Mononuclear cell (primary cell): ENCODE data around the gene FAM89B. TPM values are rescaled to one million over a fixed set of nuclear protein-coding genes. Genes with fewer than 3 reads are reported as not detected.

Source experiments
- H3K27me3 ChIP-seq: 2 replicates; pipeline ENCODE4 v1.6.0; 2011; ENCODE audit warnings: low read length, control low read depth; ENCODE audit not compliant: insufficient read depth
- H3K4me1 ChIP-seq: 2 replicates; pipeline ENCODE4 v1.5.1; 2011; ENCODE audit warnings: mild to moderate bottlenecking, low read length, control low read depth; ENCODE audit not compliant: insufficient read depth
- H3K4me3 ChIP-seq: 2 replicates; pipeline ENCODE4 v1.5.1; 2011; ENCODE audit warnings: mild to moderate bottlenecking, low read length, moderate library complexity
- H3K9me3 ChIP-seq: 2 replicates; pipeline ENCODE4 v1.5.1; 2011; ENCODE audit warnings: low read depth, mild to moderate bottlenecking, control low read depth, low read length
- total RNA-seq: library from RNA; depleted of rRNA; stranded (reverse); fragments of >200 nt; gene quantifications from one replicate; pipeline ENCODE4 v1.2.3, GENCODE V29; 2012

Gene FAM89B
- total RNA-seq, 1 donor: 18.1 TPM

DNA sequence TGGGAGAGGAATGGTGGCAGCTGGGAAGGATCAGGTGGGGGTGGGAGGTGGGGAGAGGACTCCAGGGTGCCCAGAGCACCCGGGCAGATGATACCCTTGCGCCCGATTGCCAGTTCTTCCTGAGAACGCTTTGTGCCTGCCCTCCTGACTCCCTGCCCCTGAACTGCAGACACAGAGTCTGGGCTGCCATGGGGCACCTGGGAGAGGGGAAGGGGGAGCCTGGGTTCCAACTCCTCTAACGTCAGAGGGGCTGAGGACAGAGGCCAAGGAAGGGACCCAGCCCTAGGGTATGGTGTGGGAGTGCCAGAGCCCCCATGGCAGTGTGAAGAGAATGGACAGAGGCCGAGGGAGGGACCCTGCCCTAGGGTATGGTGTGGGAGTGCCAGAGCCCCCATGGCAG, 24.2 kb downstream of the FAM89B start:
- no peaks in the 10 kb centered on the region for H3K27me3 ChIP-seq
- H3K9me3 ChIP-seq: no peaks in the 10 kb centered on the region
- H3K4me3 ChIP-seq: no peak overlapping the region
- H3K4me1 ChIP-seq: peaks cover 15% of the 10 kb centered on the region

DNA sequence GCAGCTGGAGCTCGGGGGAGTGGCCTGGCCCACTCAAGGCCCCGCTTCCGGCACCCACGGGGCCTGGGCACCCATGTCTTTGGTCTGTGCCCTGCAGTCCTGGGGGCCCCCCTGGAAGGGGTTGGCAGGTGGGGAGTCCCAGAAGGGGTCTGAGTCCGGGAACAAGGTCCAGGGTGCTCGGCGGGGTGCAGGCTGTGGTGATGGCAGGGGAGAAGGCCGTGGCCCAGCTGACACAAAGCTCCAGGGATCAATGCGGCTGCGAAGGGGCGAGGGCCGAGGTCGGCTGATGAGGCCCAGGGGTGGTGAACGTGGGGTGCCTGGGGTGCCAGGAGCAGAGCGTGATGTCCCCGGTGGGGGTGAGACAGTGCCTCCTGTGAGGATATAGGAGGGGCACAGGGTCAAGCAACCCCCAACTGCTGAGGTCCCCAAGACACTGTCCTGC, 25.9 kb downstream of the FAM89B start:
- no peaks in the 10 kb centered on the region for H3K27me3 ChIP-seq
- peaks cover 18% of the 10 kb centered on the region for H3K4me1 ChIP-seq
- H3K4me3 ChIP-seq: no peak overlapping the region
- no peaks in the 10 kb centered on the region for H3K9me3 ChIP-seq

DNA sequence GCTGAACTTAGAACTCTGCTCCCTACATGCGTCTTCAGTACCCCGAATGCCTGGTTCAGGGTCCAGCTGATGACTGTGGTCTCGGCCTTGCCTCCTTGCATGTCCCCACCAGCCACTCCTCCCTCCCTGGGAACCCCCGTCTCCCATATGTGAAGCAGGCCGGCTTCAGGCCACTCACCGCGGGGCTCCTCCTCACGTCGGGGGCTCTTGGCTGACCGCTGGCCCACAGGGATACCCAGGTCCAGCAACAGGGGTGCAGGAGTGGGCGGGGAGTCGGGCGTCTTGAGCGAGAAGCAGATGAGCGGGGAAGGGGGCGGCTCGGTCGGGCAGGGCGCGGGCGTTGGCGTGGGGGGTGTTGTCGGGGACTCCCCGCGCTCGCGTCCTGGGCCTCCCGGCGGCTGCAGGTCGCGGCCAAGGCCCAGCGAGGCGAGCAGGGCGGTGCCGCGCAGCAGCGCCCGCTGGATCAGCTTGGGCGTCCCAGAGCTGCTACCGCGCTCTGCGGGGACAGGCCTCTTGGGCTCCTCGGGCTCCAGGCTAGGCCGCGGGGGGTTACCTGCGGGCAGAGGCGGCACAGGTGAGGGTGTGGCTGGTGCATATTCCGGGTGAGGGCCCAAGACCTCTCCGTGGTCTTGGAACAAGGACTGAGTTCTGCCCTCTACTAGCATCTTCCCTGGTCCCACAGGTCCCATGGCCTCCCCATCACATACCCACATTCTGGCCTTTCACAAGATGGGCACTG, 27.0 kb downstream of the FAM89B start:
- no peak overlapping the region for H3K4me3 ChIP-seq
- H3K27me3 ChIP-seq: no peaks in the 10 kb centered on the region
- H3K4me1 ChIP-seq: peaks cover 19% of the 10 kb centered on the region
- H3K9me3 ChIP-seq: no peaks in the 10 kb centered on the region

DNA sequence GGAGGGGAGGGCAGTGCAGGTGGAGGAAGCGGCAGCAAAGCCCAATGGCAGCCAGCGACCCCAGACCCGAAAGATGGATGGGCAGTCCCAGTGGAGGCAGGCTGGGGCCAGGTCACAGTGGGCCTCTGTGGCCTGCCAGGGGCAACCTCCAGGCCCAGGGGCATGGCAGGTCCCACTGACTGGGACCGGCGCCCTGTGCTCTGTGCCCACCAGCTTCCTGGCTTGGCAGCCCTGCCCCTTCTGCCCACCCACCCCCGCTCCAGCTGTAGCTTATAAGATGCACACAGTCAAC, 27.6 kb downstream of the FAM89B start:
- Histone ChIP-seq H3K27me3 (no peaks in the 10 kb centered on the region), H3K9me3 (no peaks in the 10 kb centered on the region), H3K4me3 (no peak overlapping the region), H3K4me1 (peaks cover 16% of the 10 kb centered on the region)

DNA sequence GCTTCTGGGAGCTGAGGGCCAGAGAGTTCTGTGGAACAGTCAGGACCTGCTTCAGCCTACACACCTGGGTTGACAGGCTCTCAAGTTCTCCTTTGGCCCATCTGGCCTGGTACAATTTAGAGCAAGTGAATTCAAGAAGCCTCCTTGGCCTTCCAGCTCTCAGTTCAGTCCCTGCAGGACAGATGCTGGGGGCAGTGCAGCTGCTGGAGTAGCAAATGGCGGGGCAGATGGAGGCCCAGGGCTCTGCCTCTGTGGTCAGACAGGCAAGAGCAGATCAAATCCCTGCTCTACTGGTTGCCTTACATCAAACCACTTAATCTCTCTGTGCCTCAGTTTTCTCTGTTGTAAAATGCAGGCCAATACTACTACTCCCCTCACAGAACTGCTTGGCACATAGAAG, 31.9 kb downstream of the FAM89B start:
- H3K4me1 ChIP-seq: peaks cover 6% of the 10 kb centered on the region
- H3K9me3 ChIP-seq: no peaks in the 10 kb centered on the region

DNA sequence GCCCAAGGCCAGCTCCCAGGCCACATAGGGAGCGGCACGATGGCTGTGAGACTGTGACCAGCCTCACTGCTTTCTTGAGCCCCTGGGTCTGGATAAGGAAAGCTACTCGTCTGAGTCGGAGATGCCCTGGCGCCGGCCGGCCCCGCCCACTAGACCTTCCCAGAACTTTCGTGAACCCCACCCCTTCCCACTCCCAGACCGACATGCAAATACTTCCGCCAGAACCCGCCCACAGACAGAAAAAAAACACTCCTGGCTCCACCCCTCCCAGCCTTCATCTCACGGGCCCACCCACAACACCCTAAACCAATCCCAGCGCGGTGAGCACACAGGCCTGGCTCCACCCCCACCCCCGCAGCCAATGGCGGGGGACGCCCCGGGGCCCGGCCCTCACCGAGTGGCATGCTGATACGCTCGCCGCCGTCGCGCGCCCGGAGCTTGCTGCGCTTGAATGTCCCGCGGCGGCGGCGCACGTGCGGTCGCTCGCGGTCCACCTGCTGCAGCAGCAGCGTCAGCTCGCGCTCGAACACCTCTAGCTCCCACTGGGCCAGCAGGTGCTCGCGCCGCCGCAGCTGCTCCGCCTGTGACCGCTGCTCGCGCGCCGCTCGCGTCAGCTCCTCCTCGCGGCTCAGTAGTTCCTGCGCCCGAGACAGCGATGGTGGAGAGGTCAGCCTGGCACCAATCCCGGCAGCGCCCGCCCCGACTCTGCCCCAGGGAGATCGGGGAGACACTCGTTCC, 34.7 kb downstream of the FAM89B start:
- no peaks in the 10 kb centered on the region for H3K9me3 ChIP-seq
- peaks cover 34% of the 10 kb centered on the region for H3K4me1 ChIP-seq
- no peak overlapping the region for H3K4me3 ChIP-seq
- no peaks in the 10 kb centered on the region for H3K27me3 ChIP-seq

More for the DNA sequence above, 31.9 kb downstream of the FAM89B start:
- H3K27me3 ChIP-seq: no peaks in the 10 kb centered on the region
- H3K4me3 ChIP-seq: no peak overlapping the region

DNA sequence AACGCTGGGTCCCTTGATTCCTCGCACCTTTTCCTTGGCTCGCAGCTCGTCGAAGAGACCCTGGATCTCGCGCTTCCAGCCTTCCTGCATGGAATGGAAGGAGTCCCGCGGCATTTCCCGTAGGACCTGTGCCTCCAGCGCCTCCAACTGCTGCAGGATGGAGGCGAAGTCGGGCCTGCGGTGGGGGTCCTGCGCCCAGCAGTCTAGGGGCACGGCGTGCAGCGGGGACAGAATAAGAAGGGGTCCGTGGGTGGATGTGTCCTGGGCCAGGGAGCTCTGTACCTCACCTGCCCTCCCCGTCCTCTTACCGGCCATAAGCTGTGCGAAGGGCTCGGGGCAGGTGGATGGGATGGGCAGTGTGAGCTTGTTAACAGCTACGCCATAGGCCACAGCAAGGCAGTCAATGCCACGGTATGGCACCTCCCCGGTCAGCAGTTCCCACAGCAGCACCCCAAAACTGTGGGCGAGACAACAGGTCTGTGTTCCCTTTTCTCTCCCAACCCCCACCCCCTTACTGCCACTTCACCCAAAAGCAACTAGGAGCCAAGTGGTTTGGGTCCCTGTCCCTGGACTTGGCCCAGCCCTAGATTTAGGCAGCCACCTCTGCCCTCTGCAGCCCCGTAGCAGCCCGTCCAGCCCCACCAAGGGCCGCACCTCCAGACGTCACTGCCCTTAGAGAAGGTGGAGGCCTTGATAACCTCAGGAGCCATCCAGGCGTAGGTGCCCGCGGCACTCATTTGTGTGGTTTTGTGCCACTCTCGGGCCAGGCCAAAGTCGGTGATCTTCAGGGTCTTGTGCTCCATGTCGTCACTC, 35.5 kb downstream of the FAM89B start:
- peaks cover 41% of the 10 kb centered on the region for H3K4me1 ChIP-seq
- no peaks in the 10 kb centered on the region for H3K27me3 ChIP-seq
- H3K4me3 ChIP-seq: no peak overlapping the region
- no peaks in the 10 kb centered on the region for H3K9me3 ChIP-seq

DNA sequence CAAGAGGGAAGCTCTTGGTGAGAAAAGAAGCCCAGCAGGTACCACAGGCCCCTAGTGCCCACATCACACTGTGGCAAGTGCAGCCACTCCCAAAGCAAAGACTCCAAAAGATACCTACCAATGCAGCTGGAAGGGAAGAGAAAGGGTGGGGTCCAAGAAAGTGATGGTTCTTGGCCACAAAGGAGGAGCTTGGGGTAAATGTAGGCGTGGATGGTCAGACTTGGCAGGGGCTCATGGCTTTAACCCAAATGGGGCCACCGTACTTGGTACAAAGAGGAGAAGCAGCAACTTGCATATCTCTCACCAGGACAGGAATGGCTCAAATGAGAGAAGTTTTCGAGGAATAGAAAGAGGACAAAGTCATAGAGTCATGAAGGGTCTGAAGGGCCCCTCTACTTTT, 36.9 kb downstream of the FAM89B start:
- Histone ChIP-seq H3K9me3 (no peaks in the 10 kb centered on the region), H3K4me3 (no peak overlapping the region), H3K4me1 (peaks cover 42% of the 10 kb centered on the region), H3K27me3 (no peaks in the 10 kb centered on the region)

DNA sequence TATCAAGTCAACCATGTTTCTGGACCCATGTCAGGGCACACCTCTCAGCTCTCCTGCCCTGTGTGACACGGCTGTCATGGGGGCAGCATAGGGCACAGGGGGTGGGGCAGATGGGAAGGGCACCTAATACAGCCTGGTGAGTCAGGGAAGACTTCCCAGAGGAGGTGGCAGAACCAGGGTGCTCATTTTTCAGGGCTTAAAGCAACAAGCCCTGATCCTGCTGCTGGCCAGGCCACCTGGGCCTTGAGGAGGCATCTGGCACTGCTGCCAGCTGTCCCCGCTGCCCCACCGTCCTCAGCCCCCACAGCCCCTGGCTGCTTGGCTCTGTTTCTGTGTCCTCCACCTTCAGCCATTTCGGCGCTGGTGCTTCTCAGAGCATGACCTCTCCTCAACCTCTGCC, 37.3 kb downstream of the FAM89B start:
- H3K4me3 ChIP-seq: no peak overlapping the region
- H3K4me1 ChIP-seq: peaks cover 42% of the 10 kb centered on the region
- H3K27me3 ChIP-seq: no peaks in the 10 kb centered on the region
- H3K9me3 ChIP-seq: no peaks in the 10 kb centered on the region

DNA sequence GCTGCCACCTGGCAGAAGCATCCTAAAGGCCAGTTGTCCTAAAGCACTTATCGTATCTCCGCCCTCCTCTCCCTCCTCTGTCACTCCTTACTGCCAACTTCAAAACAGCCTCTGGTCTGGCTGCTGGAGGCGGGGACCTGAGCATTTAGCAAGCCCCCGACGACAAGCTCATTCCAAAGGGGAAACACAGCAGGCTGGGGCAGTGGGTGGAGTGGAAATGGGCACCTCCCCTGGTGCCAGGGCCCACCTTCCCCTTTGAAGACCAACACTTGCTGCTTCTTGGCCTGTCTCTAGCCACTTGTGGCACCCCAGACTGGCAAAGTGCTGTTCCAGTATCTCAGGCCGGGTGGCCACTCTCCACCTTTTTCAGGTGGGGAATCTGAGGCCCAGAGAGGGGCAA, 38.1 kb downstream of the FAM89B start:
- Histone ChIP-seq H3K9me3 (no peaks in the 10 kb centered on the region), H3K4me3 (peak overlapping the region; percentile 92)

DNA sequence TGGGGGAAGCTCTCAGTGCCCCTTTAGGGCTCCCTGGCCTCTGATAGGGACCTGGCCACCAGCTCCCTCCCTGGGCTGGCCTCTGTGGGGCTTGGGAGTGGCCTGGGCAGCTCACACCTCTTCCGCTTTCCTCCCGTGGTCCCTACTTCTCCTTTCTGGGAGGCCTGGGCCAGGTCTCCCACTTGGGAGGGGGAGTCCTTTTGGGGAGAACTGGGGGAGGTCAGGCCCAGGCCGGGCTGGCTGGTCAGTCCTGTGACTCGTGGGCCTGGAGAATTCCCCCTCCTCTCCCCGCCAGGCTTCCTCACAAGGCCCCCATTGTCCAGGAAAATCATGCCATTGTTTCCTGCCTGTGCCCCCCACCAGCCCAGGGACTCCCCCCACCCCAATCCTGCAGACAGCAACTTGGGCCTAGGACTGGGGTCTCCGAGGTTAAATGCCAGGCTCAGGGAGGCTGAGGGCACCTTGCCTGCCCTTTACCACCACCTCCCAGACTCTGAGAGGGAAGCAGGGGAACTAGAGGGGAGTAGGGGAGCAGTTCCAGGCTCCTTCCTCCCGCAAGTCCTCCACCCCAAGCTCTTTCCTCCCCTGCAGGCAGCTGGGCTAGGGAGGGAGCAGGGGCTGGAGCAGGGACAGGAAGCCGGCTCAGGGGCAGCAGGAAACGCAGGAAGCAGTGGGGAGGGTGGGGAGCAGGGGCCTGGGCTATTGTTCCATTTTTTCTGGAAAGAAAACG, 38.9 kb downstream of the FAM89B start:
- Histone ChIP-seq H3K27me3 (no peaks in the 10 kb centered on the region), H3K9me3 (no peaks in the 10 kb centered on the region), H3K4me3 (peak overlapping the region; percentile 92), H3K4me1 (peaks cover 46% of the 10 kb centered on the region)

More for the DNA sequence above, 38.1 kb downstream of the FAM89B start:
- H3K4me1 ChIP-seq: peaks cover 45% of the 10 kb centered on the region
- H3K27me3 ChIP-seq: no peaks in the 10 kb centered on the region

DNA sequence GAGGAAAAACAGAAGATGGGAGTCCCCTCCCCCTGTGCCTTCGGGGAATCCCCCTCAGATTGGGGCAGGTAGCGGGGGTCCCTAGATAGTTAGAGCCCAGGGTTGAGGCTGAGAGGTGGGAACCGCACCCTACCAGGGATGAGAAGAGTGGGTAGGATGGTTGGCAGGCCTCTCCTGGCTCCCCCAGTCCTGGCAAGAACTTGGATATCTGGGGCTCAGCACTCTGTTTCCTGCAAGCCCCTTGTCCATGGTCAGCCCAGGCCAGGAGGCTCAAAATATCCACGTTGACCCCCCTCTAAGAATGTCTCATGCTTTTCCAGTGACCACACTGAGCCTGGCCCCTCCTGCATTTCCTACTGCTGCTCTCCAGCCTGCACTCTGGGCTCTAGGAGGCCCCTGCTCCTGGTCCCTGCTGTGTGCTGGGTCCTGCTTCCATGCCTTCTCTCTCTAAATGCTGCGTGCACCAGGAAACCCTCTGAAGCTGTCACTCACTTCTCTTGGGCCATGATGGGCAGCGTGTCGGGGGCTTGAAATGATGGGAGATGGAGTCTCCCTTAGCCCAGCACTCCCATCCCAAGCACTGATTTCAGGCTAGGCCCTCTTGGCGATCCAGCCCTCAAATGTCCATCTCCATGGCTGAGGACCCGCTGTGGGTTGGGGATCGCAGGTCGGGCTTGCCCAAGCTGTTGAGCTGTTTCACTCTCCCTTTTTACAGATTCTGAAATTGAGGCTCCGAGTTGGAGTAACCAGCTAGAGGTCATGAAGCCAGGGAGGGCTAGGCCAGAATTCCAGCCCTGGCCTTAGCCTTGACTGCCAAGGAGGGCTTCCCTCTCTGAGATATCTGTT, 39.6 kb downstream of the FAM89B start:
- H3K4me3 ChIP-seq: peak overlapping the region; percentile 92
- no peaks in the 10 kb centered on the region for H3K9me3 ChIP-seq
- H3K27me3 ChIP-seq: no peaks in the 10 kb centered on the region
- peaks cover 54% of the 10 kb centered on the region for H3K4me1 ChIP-seq

DNA sequence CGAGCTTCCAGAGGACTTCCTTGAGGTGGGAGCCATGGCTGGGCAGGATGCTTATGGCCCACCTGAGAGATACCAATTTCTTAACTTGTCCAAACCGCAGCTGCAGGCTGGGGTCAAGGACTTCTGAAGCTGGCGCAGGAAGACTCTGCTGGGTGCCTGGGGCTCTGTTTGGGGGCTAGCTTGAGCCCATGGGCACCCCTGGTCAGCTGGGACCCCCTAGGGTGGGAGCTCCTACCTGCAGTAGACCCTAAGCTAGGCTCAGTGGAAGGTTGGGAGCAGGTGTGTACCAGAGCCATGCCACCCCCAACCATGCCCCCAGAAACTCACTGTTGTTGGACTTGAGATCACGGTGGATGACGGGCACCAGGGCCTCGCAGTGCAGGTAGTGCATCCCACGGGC, 40.4 kb downstream of the FAM89B start:
- H3K4me1 ChIP-seq: peaks cover 60% of the 10 kb centered on the region
- H3K27me3 ChIP-seq: no peaks in the 10 kb centered on the region
- H3K9me3 ChIP-seq: no peaks in the 10 kb centered on the region
- H3K4me3 ChIP-seq: peak overlapping the region; percentile 92
